ENCODE data around the gene ERBB4. TPM values are rescaled to one million over a fixed set of nuclear protein-coding genes. Genes with fewer than 3 reads are reported as not detected.

ERBB4 gene
- total and polyA plus RNA-seq, 10 of the 15 experiments (the other 5 are each of a cell fraction or from before 2014, with no cell fraction given): under 0.01 to 0.23 (median 0.01) TPM; not detected in 4

DNA sequence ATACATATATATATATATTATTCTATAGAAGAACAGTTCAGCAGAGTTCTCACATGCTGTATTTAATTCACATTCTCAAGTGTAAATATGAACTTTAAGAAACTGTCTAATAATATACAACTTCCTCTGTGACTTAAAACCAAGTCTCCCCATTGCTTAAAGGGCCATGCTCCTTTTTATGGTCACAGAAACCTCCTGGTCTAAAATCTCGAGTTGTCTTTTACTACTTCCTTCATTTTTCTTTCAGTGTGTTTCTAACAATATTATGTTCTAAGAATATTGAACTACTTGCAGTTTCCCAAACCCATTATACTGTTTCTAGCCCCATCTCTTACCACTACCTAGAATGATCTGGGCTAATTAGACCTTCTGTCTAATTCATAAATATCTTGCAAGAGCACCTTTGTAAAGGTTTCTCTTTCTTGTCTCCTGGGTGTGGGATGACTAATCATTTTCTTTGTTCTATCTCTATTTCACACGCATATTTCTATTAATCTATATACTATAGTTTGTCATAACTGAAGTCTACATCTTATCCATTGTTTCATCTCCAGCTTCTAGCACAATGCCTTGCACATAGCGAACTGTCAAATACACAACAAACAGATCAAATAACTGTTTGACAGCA is 48.8 kb downstream of the ERBB4 start:
- peak; percentile 64 for TF ChIP-seq JUNB (IDR thresholded peaks at IDR 0.05)
- TF ChIP-seq BRCA1 (IDR thresholded peaks at IDR 0.05; ENCODE audit: low read depth, low read length): no peak
- TF ChIP-seq, protein P1, sequence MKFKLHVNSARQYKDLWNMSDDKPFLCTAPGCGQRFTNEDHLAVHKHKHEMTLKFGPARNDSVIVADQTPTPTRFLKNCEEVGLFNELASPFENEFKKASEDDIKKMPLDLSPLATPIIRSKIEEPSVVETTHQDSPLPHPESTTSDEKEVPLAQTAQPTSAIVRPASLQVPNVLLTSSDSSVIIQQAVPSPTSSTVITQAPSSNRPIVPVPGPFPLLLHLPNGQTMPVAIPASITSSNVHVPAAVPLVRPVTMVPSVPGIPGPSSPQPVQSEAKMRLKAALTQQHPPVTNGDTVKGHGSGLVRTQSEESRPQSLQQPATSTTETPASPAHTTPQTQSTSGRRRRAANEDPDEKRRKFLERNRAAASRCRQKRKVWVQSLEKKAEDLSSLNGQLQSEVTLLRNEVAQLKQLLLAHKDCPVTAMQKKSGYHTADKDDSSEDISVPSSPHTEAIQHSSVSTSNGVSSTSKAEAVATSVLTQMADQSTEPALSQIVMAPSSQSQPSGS (IDR thresholded peaks at IDR 0.05; ENCODE audit: low read length): peak; percentile 20; the same call in 1 of the 2 replicates
- TF ChIP-seq EP300 (IDR thresholded peaks at IDR 0.05; ENCODE audit: borderline replicate concordance in 1 of 2, control insufficient read depth in 1 of 2, low read depth in 2 of 2, low read length in 2 of 2): peak in 1 of 2 experiments; percentile 17; a peak in 1 of 4 replicates
- TF ChIP-seq MTA2 (IDR thresholded peaks at IDR 0.05; ENCODE audit: low read depth): peak; percentile 78
- no peak for TF ChIP-seq BCL11A (IDR thresholded peaks at IDR 0.05; ENCODE audit: low read depth, low read length)
- 0 out of 2 replicates have a peak, but pooled peaks have one; percentile 4 for TF ChIP-seq MEF2A (IDR thresholded peaks at IDR 0.05; ENCODE audit: insufficient read depth, low read depth, low read length)
- peak; percentile 48; the same call in 1 of the 2 replicates for TF ChIP-seq NFIC (IDR thresholded peaks at IDR 0.05; ENCODE audit: low read depth, low read length)
- H3K4me1 ChIP-seq (ENCODE audit: control insufficient read depth, insufficient read depth, low read length): no peaks in the 10 kb centered on the region
- H3K27ac ChIP-seq (ENCODE audit: control insufficient read depth, insufficient read depth): no peak overlapping the region
- no peak overlapping the region; the same call in 1 of the 2 replicates for H3K4me2 ChIP-seq (ENCODE audit: control insufficient read depth, insufficient read depth)
- FAIRE-seq (peak; percentile 47), DNase-seq (ENCODE audit: low read depth, low spot score) (peak; percentile 11), ATAC-seq (peak; percentile 93)
- RAD21 ChIA-PET (ENCODE audit: unreplicated experiment): no interaction called here
- SMC1A ChIA-PET (ENCODE audit: uncharacterized antibody, unreplicated experiment): interaction anchor here (2.2 kb wide), 1 partner anchor 11 kb away, joined by 6 read pairs; no protein-coding TSS in a partner anchor
- in situ Hi-C loops (cut with MboI) (no loop called here), intact Hi-C loops (cut with micrococcal nuclease; ENCODE audit: unreplicated experiment) (no loop called here)
- 25% methylated on average over 3 of the region's 3 CpGs for WGBS (ENCODE audit: insufficient coverage, insufficient replicate concordance, low lambda C conversion rate, missing lambda C conversion rate)
- H2AFZ ChIP-seq (ENCODE audit: control insufficient read depth, low read depth, low read length): peak overlapping the region; percentile 42
- POLR2A ChIA-PET: no interaction called here
- H3K9me3 ChIP-seq (replicated peaks; ENCODE audit: control insufficient read depth, insufficient read depth, low read length): no peaks in the 10 kb centered on the region
- H4K20me1 ChIP-seq (ENCODE audit: control insufficient read depth, insufficient read depth): no peaks in the 10 kb centered on the region
- no peak overlapping the region for H3K9ac ChIP-seq (ENCODE audit: control insufficient read depth, insufficient read depth, low read length)
- CTCF ChIA-PET: no interaction called here
- no peaks in the 10 kb centered on the region for H3K27me3 ChIP-seq (replicated peaks in 1 of 2; ENCODE audit: control insufficient read depth in 2 of 2, insufficient read depth in 2 of 2, low read length in 1 of 2)
- no peaks in the 10 kb centered on the region for H3K36me3 ChIP-seq (ENCODE audit: control insufficient read depth in 2 of 2, insufficient read depth in 2 of 2, low read length in 1 of 2)
- H3K4me3 ChIP-seq: no peak overlapping the region
- H3K79me2 ChIP-seq (ENCODE audit: control insufficient read depth, insufficient read depth, low read length): no peaks in the 10 kb centered on the region
- no TSS peak for BruUV-seq (replicated peaks)
